HG03039 (cell line): Measurements from ENCODE around the gene P2RY2.
"Not testable (repeated sequence)": the region's sequence is repeated elsewhere in the genome, so short reads cannot be mapped to it uniquely, and the experiment has no call there.

Experiments used
- ATAC-seq: cut with Tn5 transposase; IDR thresholded peaks from one replicate; pipeline ENCODE4 v1.9.1; 2021; ENCODE audit warnings: mild to moderate bottlenecking, moderate library complexity; ENCODE audit not compliant: unreplicated experiment

The P2RY2 gene

DNA sequence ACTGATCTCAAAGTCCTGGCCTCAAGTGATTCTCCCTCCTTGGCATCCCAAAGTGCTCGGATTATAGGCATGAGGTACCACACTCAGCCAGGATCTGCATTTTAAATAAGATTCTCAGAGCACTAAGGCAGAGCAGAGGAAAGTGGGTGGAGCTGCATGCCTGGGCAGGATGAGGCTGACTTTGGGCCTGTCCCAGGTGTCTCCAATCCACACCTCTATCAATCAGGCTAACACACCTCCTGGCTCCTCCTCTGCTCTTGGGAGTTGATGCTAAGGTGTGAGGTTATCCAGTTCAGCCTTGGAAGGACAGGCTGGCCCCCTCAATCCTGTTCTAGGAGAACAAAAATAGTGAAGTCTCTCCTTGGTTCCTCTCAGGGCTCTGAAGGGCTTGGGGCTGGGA lies 30.2 kb upstream of the P2RY2 start:
- no peak for ATAC-seq

DNA sequence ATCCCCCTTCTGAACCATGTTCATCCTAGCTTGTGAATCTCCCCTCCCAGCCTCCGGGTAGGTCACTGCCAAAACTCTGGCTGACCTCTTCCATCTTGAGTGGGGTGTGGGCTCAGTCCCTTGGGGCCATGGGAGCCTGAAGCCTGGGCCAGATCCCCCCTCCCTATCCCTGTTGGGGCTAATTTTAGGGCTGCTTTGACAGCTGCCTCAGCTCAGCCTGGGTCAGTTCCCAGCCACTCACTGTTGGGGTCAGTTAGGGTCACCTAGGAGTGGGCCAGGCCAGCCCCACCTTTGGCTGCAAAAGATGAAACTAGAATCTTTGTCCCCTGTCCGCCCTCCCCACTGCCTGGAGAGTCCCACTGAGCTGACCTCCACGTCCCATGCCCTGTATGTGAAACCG lies 29.8 kb upstream of the P2RY2 start:
- no peak for ATAC-seq

- ATAC-seq: no peak
These were observed 28.8 kb upstream of the P2RY2 start for GRCh38 chr11:73189315-73189714.

DNA sequence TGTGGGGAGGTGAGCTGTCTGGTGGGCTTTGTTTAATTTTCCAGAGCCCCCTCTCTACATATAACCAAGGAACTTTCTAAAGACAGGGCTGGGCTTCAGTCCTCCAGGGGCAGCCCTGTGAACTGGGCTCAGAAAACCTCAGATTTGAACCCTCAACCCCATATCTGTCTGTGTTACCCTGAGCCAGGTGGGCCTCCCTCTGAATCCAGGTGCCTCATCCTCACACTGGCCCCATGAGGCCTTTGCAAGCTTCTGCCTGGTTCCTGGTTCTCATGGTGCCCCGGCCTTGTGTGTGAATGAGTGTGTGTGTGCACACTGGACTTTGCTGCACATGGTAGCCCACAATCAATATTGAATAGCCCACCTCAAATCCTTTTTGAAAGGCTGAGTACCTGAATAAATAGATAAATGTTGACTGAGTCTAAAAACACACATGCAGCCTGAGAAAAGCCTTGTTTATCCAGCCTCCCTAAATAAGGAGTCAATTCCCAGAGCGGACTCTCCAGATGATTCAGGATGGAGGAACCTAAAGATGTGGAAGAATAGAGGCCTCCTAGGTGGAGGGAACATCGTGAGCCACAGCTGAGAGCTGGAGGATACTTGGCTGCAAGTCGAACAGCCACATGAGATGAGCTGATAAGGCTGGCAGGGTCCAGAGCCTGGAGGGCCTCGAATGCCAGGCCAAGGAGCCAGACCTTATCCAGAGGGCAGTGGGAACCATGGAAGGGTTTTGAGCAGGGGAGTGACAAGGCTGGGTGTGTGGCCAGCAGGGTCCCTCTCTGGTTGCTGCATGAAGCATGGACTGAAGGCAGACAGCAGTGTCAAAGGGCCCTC lies 28.1 kb upstream of the P2RY2 start:
- no peak for ATAC-seq

DNA sequence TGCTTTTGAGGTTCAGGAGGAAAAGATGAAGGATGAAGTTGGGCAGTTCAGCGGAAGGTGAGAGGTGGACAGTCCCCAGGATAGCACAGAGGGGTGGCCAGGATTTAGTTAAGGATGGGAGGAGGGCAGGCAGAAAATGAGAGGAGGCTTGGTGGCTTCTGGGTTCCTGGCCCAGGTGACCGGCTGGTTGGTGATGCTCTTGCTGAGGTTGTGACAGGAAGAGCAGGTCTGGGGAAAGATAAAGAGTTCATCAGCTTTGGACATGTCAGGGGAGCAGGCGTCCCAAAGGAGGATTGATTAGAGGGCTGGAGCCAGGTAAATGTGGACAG lies 27.6 kb upstream of the P2RY2 start:
- no peak for ATAC-seq

- ATAC-seq: no peak
These were observed 26.9 kb upstream of the P2RY2 start for GRCh38 chr11:73191151-73191550.

DNA sequence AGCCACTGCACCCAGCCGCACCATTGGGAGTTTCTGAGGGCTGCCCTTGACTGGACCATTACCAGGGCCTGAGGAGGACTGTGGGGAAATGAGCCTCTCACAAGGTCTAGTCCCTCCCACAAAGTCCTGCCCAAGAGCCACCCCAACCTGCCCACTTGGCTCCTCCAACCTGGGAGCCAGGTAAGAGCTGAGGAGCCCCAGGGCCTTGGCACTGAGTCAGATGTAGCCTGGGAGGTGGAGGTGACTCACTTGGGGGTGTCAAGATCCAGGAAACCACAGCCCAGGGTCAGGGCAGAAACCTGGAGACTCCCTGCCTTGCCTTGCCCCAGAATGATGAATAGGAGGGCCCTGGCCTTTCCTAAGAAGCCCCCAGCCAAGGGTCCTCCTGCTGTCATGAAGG lies 25.8 kb upstream of the P2RY2 start:
- no peak for ATAC-seq

- no peak for ATAC-seq
These were observed 24.6 kb upstream of the P2RY2 start for GRCh38 chr11:73193251-73194033.

DNA sequence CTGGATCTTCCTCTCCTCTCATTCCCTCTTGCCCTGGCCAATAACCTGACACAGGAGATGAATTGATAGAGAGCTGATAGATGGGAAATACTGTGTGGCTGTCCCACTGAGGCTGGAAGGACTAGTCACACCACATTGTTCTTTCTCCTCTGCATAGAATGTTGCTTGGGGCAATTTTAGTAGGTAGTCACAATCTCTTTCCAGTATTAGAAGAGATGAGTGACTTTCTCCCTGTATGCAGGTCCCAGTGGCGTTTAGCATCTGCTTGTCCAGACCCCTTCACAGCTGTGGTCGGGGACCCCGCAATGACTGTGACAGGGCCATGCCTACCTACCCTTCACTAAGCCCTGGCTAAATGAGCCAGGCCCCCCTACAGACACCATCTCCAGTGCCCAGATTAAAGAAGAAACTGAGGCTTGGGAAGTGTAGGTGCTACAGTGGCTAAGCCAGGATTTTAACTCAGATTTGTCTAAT lies 24.0 kb upstream of the P2RY2 start:
- ATAC-seq: no peak

DNA sequence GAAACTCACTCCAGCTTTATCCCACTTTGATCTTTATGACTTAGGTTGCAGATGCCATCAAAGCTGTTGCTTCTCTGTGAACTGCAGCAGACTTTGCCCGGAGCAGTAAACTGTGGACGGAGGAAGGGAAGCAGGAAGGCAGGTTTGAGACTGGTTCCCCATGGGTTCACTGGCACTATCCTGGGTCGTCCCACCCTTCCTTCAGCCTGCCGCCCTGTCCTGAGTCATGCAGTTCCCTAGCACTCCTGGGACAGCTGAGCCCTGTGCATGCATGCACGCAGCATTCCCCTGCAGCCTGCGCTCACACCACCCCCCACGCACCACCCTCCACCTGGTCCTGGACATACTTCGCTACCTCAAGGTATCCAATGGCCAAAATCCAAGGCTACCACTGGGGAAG lies 23.5 kb upstream of the P2RY2 start:
- ATAC-seq: no peak

- ATAC-seq: no peak
These were observed 22.7 kb upstream of the P2RY2 start for GRCh38 chr11:73195191-73196007.

GRCh38 chr11:73196576-73196975 lies 21.5 kb upstream of the P2RY2 start:
- ATAC-seq: no peak

GRCh38 chr11:73197348-73197747 lies 20.7 kb upstream of the P2RY2 start:
- no peak for ATAC-seq

DNA sequence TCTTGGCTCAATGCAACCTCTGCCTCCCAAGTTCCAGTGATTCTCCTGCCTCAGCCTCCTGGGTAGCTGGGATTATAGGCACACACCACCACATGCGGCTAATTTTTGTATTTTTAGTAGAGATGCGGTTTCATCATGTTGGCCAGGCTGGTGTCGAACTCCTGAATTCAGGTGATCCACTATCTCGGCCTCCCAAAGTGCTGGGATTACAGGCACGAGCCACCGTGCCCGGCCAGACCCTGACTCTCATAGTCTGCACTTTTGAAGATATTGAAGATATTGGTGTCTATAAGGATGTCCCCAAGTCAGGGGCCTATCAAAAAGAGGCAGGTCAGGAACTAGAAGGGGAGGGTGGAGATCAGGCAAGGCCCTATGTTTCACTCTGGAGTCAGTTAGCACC lies 20.3 kb upstream of the P2RY2 start:
- not testable (repeated sequence) for ATAC-seq

DNA sequence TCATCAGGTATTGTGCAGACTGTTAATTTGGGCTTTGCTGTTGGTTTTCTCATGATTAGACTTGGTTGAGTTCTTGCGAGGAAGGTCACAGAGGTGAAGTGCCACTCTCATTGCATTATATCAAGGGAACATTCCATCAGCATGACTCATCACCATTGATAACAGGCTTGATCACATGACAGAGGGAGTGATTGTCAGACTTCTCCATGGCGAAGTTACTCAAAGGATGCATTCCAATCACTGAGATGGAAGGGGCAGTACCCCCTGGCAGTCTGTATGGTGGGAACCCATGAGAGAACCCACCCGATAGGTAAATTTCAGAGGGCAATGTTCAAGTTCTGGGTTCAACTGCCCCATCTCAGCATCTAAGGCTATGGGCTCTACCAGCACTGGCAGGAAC lies 19.4 kb upstream of the P2RY2 start:
- ATAC-seq: no peak

GRCh38 chr11:73199446-73199845 lies 18.6 kb upstream of the P2RY2 start:
- ATAC-seq: no peak

- no peak for ATAC-seq
These were observed 17.8 kb upstream of the P2RY2 start for GRCh38 chr11:73200256-73200655.

DNA sequence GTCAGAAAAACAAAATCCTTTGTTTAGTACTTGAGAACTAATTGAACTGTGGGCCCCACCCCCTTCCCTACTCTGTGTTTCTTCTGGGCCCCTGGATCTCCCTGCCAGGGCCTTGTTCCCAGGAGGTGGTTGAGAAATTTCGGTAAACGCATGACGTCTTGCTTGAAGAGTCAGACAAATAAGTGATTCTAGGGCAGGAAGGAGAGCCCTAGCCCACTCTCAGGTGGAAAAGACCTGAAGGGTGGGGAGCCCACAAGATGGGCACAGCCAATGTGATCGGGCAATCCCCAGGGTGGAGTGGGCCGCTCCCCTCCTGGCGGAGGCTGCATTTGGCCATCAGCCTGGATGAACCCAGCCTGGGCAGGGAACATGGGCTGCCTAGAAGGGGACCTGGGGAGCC lies 16.8 kb upstream of the P2RY2 start:
- no peak for ATAC-seq

DNA sequence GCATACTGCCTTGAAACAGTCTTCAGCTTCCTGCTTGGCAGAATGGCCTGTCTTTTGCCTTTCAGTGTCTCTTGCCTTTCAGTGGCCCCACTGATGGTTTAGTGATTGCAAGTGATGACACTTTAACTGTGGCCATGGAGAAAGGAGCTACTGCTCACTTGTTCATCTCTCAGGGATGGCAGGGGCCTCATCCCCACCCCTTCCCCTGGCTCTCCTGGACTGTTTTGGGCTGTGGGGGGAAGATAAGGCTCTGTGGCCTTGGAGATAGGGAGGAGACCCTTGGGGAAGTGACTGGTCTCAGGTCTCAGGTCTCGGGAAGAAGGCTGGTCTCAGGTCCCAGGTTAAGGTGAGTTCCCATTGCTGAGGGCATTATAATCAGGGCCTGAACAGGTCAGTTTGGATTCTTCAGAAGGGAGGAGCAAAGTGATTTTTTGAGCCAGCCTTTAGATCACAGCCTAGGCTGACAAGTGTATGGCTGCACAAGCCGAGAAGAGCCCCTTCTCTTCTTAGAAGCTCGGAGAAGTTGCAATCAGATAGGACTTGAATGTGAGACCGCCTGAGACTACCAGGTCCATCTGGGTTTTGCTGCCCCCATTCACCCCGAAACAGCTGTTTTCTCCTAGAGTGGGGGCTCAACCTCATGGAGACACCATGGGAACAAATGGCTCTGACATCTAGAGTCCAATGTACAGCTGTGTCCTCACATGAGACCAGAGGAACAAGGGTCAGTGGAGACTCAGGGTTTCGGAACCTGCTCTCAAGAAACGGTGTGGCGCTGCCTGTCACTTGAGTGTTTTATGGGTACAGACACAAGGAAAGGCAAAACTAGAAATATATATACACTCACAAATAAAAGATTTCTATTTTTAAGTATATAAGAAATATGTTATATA lies 15.9 kb upstream of the P2RY2 start:
- ATAC-seq: no peak

- no peak for ATAC-seq
These were observed 14.8 kb upstream of the P2RY2 start for GRCh38 chr11:73203322-73203721.
